Hepatocyte (in vitro differentiated cells): ENCODE measurements around the gene COL6A3. TPM values are rescaled to one million over a fixed set of nuclear protein-coding genes. Genes with fewer than 3 reads are reported as not detected.
"Not testable (repeated sequence)": the region's sequence is repeated elsewhere in the genome, so short reads cannot be mapped to it uniquely, and the experiment has no call there.

Experiments
- DNase-seq: peaks from one replicate; pipeline ENCODE4 v3.0.0-alpha.2; 2016; ENCODE audit warnings: low spot score
- H2AFZ ChIP-seq: fragments of 200-600 bp; sonication (generic); 2 replicates; pipeline ENCODE4 v1.6.0; 2016; ENCODE audit warnings: antibody characterized with exemption, mild to moderate bottlenecking
- H3K27ac ChIP-seq: fragments of 200-600 bp; sonication (generic); 2 replicates; pipeline ENCODE4 v1.5.1; 2016; ENCODE audit warnings: mild to moderate bottlenecking
- H3K27me3 ChIP-seq: fragments of 200-600 bp; sonication (generic); 2 replicates; pipeline ENCODE4 v1.6.1; 2016
- H3K36me3 ChIP-seq: fragments of 200-600 bp; sonication (generic); replicated peaks from 2 replicates; pipeline ENCODE4 v1.5.1; 2016; ENCODE audit warnings: low read depth; ENCODE audit not compliant: insufficient read depth
- H3K4me1 ChIP-seq: fragments of 200-600 bp; sonication (generic); 2 replicates; pipeline ENCODE4 v1.5.1; 2016; ENCODE audit warnings: mild to moderate bottlenecking, moderate library complexity; ENCODE audit not compliant: insufficient read depth
- H3K4me2 ChIP-seq: fragments of 200-600 bp; sonication (generic); 2 replicates; pipeline ENCODE4 v1.6.0; 2016
- H3K4me3 ChIP-seq: fragments of 200-600 bp; sonication (generic); 2 replicates; pipeline ENCODE4 v1.5.1; 2016; ENCODE audit warnings: mild to moderate bottlenecking
- H3K79me2 ChIP-seq: fragments of 200-600 bp; sonication (generic); 2 replicates; pipeline ENCODE4 v1.6.0; 2017; ENCODE audit warnings: mild to moderate bottlenecking
- H3K9me2 ChIP-seq: fragments of 200-600 bp; sonication (generic); replicated peaks from 2 replicates; pipeline ENCODE4 v1.6.0; 2017; ENCODE audit warnings: mild to moderate bottlenecking; ENCODE audit not compliant: insufficient read depth
- H3K9me3 ChIP-seq: fragments of 200-600 bp; sonication (generic); 2 replicates; pipeline ENCODE4 v1.5.1; 2016; ENCODE audit warnings: low read depth, mild to moderate bottlenecking
- H4K20me1 ChIP-seq: fragments of 200-600 bp; sonication (generic); 2 replicates; pipeline ENCODE4 v1.6.0; 2016; ENCODE audit warnings: mild to moderate bottlenecking; ENCODE audit not compliant: insufficient read depth, poor library complexity, severe bottlenecking
- EZH2 ChIP-seq: fragments of 200-600 bp; sonication (generic); IDR thresholded peaks from 2 replicates; pipeline ENCODE4 v1.6.1; 2016; ENCODE audit warnings: antibody characterized with exemption, mild to moderate bottlenecking, borderline replicate concordance
- EZH2phosphoT487 ChIP-seq: fragments of 200-600 bp; sonication (generic); IDR thresholded peaks from one replicate; pipeline ENCODE4 v1.6.1; 2018; ENCODE audit warnings: antibody characterized with exemption, mild to moderate bottlenecking, low read depth, moderate library complexity; ENCODE audit not compliant: unreplicated experiment, severe bottlenecking
- WGBS: methylation state at CpG from one replicate; pipeline ENCODE4 v1.1.6; 2016; ENCODE audit warnings: low lambda C conversion rate; ENCODE audit errors: missing lambda C conversion rate; 5-methylcytosine and 5-hydroxymethylcytosine counted together
- polyA plus RNA-seq: library from polyadenylated mRNA; unstranded; fragments of >200 nt; fragmentation: Nextera tagmentation; extraction: Ambion mirVana; gene quantifications from 2 replicates; pipeline ENCODE4 v1.2.1, GENCODE V29; 2016
- total RNA-seq: library from RNA; depleted of rRNA; stranded (reverse); fragments of >200 nt; gene quantifications from 2 replicates; pipeline ENCODE4 v1.2.3, GENCODE V29; 2014
- TF ChIP-seq, protein P1 (sequence below): fragments of 200-600 bp; sonication (generic); IDR thresholded peaks from 2 replicates; pipeline ENCODE4 v1.5.1; 2016; ENCODE audit warnings: antibody characterized with exemption, mild to moderate bottlenecking; ENCODE audit not compliant: poor library complexity

Gene COL6A3
- total and polyA plus RNA-seq, 2 experiments from 2014 or later = 80.7 to 250 TPM

GRCh38 chr2:237304763-237305514 lies 109.0 kb downstream of the COL6A3 start:
- no peaks in the 10 kb centered on the region for H3K27me3 ChIP-seq
- no peaks in the 10 kb centered on the region for H3K4me1 ChIP-seq
- no peak overlapping the region for H3K27ac ChIP-seq
- no peaks in the 10 kb centered on the region for H3K36me3 ChIP-seq
- DNase-seq = no peak
- no peaks in the 10 kb centered on the region for H4K20me1 ChIP-seq
- H3K9me3 ChIP-seq = no peaks in the 10 kb centered on the region
- no peaks in the 10 kb centered on the region for H3K79me2 ChIP-seq
- no peak overlapping the region for H2AFZ ChIP-seq
- no peak overlapping the region for H3K4me3 ChIP-seq
- WGBS = 97% methylated on average over 2 of the region's 2 CpGs
- H3K4me2 ChIP-seq = no peak overlapping the region
- no peaks in the 10 kb centered on the region for H3K9me2 ChIP-seq
- no peak for TF ChIP-seq EZH2
- TF ChIP-seq, protein P1, sequence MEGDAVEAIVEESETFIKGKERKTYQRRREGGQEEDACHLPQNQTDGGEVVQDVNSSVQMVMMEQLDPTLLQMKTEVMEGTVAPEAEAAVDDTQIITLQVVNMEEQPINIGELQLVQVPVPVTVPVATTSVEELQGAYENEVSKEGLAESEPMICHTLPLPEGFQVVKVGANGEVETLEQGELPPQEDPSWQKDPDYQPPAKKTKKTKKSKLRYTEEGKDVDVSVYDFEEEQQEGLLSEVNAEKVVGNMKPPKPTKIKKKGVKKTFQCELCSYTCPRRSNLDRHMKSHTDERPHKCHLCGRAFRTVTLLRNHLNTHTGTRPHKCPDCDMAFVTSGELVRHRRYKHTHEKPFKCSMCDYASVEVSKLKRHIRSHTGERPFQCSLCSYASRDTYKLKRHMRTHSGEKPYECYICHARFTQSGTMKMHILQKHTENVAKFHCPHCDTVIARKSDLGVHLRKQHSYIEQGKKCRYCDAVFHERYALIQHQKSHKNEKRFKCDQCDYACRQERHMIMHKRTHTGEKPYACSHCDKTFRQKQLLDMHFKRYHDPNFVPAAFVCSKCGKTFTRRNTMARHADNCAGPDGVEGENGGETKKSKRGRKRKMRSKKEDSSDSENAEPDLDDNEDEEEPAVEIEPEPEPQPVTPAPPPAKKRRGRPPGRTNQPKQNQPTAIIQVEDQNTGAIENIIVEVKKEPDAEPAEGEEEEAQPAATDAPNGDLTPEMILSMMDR = no peak
- TF ChIP-seq EZH2phosphoT487 = no peak

DNA sequence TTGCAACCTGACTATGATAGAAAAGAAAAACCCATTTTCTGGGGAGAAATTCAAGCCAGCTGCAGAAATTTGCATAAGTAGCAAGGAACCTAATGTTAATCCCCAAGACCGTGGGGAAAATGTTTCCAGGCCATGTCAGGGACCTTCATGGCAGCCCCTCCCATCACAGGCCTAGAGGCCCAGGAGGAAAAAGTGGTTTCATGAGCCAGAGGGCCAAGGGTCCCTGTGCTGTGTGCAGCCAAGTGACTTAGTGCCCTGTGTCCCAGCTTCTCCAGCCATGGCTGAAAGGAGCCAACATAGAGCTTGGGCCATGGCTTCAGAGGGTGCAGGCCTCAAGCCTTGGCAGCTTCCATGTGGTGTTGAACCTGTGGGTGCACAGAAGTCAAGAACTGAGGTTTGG lies 110.7 kb downstream of the COL6A3 start:
- H3K27me3 ChIP-seq, DNase-seq, H4K20me1 ChIP-seq, H3K9me3 ChIP-seq, H3K27ac ChIP-seq, H3K9me2 ChIP-seq, H3K36me3 ChIP-seq, H3K79me2 ChIP-seq, H2AFZ ChIP-seq, H3K4me2 ChIP-seq, H3K4me3 ChIP-seq: not testable (repeated sequence)
- 83% methylated on average over 1 of the region's 1 CpG for WGBS
- peaks cover 11% of the 10 kb centered on the region for H3K4me1 ChIP-seq

DNA sequence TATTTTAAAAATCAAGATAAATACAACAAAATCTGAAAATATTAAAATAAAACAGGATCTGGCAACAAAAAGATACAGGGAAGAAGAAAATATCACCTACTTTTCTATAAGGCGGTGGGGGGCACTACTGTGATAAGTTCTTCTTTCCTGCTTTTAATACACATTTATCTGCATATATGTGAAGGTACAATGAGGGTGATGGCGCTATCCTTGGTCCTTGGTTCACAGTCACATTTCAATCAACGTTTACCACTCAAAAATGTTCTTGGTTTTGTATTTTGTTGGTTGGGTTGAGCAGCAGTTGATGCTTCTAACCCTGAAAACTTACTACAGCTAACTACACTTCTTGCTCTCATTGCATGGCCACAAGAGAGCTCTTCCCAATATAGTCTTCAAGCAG lies 112.4 kb downstream of the COL6A3 start:
- no peaks in the 10 kb centered on the region for H3K9me3 ChIP-seq
- no peaks in the 10 kb centered on the region for H3K79me2 ChIP-seq
- TF ChIP-seq EZH2phosphoT487 (no peak), EZH2 (no peak)
- TF ChIP-seq, protein P1 = no peak
- H3K4me1 ChIP-seq = peaks cover 26% of the 10 kb centered on the region
- whole genome bisulfite sequencing = 91% methylated on average over 3 of the region's 3 CpGs
- no peak overlapping the region for H3K4me3 ChIP-seq
- DNase-seq = no peak
- no peak overlapping the region for H2AFZ ChIP-seq
- H3K4me2 ChIP-seq = no peak overlapping the region
- no peaks in the 10 kb centered on the region for H3K36me3 ChIP-seq
- no peaks in the 10 kb centered on the region for H3K9me2 ChIP-seq
- no peak overlapping the region for H3K27ac ChIP-seq
- no peaks in the 10 kb centered on the region for H4K20me1 ChIP-seq
- no peaks in the 10 kb centered on the region for H3K27me3 ChIP-seq

DNA sequence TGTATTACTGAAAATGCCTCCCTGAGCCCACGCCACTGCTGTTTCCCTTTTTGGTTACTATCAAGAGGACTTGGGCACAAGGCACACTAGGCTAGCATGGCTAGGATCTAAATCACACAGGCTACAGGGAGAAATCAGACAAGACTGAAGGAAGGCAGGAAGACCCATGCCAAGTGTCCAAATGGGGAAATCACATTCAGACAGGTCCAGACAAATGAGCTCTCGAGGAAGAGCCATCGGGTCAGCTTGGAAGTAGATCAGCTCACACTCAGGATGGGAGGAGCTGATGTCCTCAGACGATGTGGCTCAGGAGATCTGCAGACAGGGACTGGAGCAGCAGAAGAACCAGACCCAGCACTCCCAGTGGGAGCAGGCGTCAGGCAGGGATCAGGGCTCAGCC lies 113.2 kb downstream of the COL6A3 start:
- H3K9me2 ChIP-seq = no peaks in the 10 kb centered on the region
- no peaks in the 10 kb centered on the region for H3K9me3 ChIP-seq
- no peaks in the 10 kb centered on the region for H4K20me1 ChIP-seq
- H3K4me3 ChIP-seq = no peak overlapping the region
- peak overlapping the region; percentile 76 for H3K27ac ChIP-seq
- H2AFZ ChIP-seq = no peak overlapping the region
- no peaks in the 10 kb centered on the region for H3K79me2 ChIP-seq
- no peak overlapping the region for H3K4me2 ChIP-seq
- no peaks in the 10 kb centered on the region for H3K27me3 ChIP-seq
- WGBS = 84% methylated on average over 5 of the region's 5 CpGs
- DNase-seq = no peak
- TF ChIP-seq EZH2 = no peak
- TF ChIP-seq, protein P1 = no peak
- TF ChIP-seq EZH2phosphoT487 = no peak
- no peaks in the 10 kb centered on the region for H3K36me3 ChIP-seq
- H3K4me1 ChIP-seq = peaks cover 26% of the 10 kb centered on the region
